ENCODE data around the gene HIVEP3.
"Not testable (repeated sequence)": the region's sequence is repeated elsewhere in the genome, so short reads cannot be mapped to it uniquely, and the experiment has no call there.

The HIVEP3 gene

GRCh38 chr1:41927118-41927517, 8.4 kb upstream of the HIVEP3 start:
- Histone ChIP-seq H3K27me3 (ENCODE audit: control insufficient read depth in 5 of 5, insufficient read depth in 4 of 5, low read length in 5 of 5) (no peaks in the 10 kb centered on the region), H3K4me3 (ENCODE audit: low read depth in 1 of 5, low read length in 5 of 5) (no peak overlapping the region), H3K36me3 (ENCODE audit: control insufficient read depth in 5 of 5, insufficient read depth in 5 of 5, low read length in 5 of 5) (no peaks in the 10 kb centered on the region), H3K4me1 (ENCODE audit: control insufficient read depth in 5 of 5, insufficient read depth in 5 of 5, low read length in 5 of 5) (peaks cover 0 to 9% (median 3%) of the 10 kb centered on the region in 5 donors), H3K9ac (ENCODE audit: low read length in 5 of 5) (no peak overlapping the region), H3K9me3 (ENCODE audit: control insufficient read depth in 5 of 5, low read length in 5 of 5) (peaks cover 0 to 6% (median 4%) of the 10 kb centered on the region in 5 donors), H3K27ac (ENCODE audit: low read depth, low read length) (no peak overlapping the region)

GRCh38 chr1:41925712-41926111, 7.0 kb upstream of the HIVEP3 start:
- no peaks in the 10 kb centered on the region for H3K36me3 ChIP-seq (ENCODE audit: control insufficient read depth in 5 of 5, insufficient read depth in 5 of 5, low read length in 5 of 5)
- peaks cover 0 to 6% (median 4%) of the 10 kb centered on the region in 5 donors for H3K9me3 ChIP-seq (ENCODE audit: control insufficient read depth in 5 of 5, low read length in 5 of 5)
- H3K27ac ChIP-seq (ENCODE audit: low read depth, low read length): no peak overlapping the region
- H3K27me3 ChIP-seq (ENCODE audit: control insufficient read depth in 5 of 5, insufficient read depth in 4 of 5, low read length in 5 of 5): no peaks in the 10 kb centered on the region
- H3K4me3 ChIP-seq (ENCODE audit: low read depth in 1 of 5, low read length in 5 of 5): no peak overlapping the region
- peaks cover 0 to 9% (median 3%) of the 10 kb centered on the region in 5 donors for H3K4me1 ChIP-seq (ENCODE audit: control insufficient read depth in 5 of 5, insufficient read depth in 5 of 5, low read length in 5 of 5)
- H3K9ac ChIP-seq (ENCODE audit: low read length in 5 of 5): no peak overlapping the region

GRCh38 chr1:41924911-41925310, 6.2 kb upstream of the HIVEP3 start:
- no peak overlapping the region for H3K4me3 ChIP-seq (ENCODE audit: low read depth in 1 of 5, low read length in 5 of 5)
- H3K9me3 ChIP-seq (ENCODE audit: control insufficient read depth in 5 of 5, low read length in 5 of 5): peaks cover 0 to 6% (median 4%) of the 10 kb centered on the region in 5 donors
- peaks cover 0 to 12% (median 7%) of the 10 kb centered on the region in 5 donors for H3K4me1 ChIP-seq (ENCODE audit: control insufficient read depth in 5 of 5, insufficient read depth in 5 of 5, low read length in 5 of 5)
- H3K36me3 ChIP-seq (ENCODE audit: control insufficient read depth in 5 of 5, insufficient read depth in 5 of 5, low read length in 5 of 5): no peaks in the 10 kb centered on the region
- H3K9ac ChIP-seq (ENCODE audit: low read length in 5 of 5): no peak overlapping the region
- H3K27me3 ChIP-seq (ENCODE audit: control insufficient read depth in 5 of 5, insufficient read depth in 4 of 5, low read length in 5 of 5): no peaks in the 10 kb centered on the region
- no peak overlapping the region for H3K27ac ChIP-seq (ENCODE audit: low read depth, low read length)

- H3K36me3 ChIP-seq (ENCODE audit: control insufficient read depth in 5 of 5, insufficient read depth in 5 of 5, low read length in 5 of 5); H3K9me3 ChIP-seq (ENCODE audit: control insufficient read depth in 5 of 5, low read length in 5 of 5); H3K4me3 ChIP-seq (ENCODE audit: low read depth in 1 of 5, low read length in 5 of 5); H3K27me3 ChIP-seq (ENCODE audit: control insufficient read depth in 5 of 5, insufficient read depth in 4 of 5, low read length in 5 of 5); H3K27ac ChIP-seq (ENCODE audit: low read depth, low read length); H3K9ac ChIP-seq (ENCODE audit: low read length in 5 of 5): not testable (repeated sequence)
- peaks cover 3 to 47% (median 43%) of the 10 kb centered on the region in 5 donors for H3K4me1 ChIP-seq (ENCODE audit: control insufficient read depth in 5 of 5, insufficient read depth in 5 of 5, low read length in 5 of 5)
Observed at GRCh38 chr1:41921271-41921670, 2.5 kb upstream of the HIVEP3 start.

- Histone ChIP-seq H3K9me3 (ENCODE audit: control insufficient read depth in 5 of 5, low read length in 5 of 5) (peaks cover 0 to 6% (median 4%) of the 10 kb centered on the region in 5 donors), H3K4me3 (ENCODE audit: low read depth in 1 of 5, low read length in 5 of 5) (no peak overlapping the region), H3K9ac (ENCODE audit: low read length in 5 of 5) (no peak overlapping the region), H3K27ac (ENCODE audit: low read depth, low read length) (no peak overlapping the region), H3K4me1 (ENCODE audit: control insufficient read depth in 5 of 5, insufficient read depth in 5 of 5, low read length in 5 of 5) (peaks cover 3 to 49% (median 47%) of the 10 kb centered on the region in 5 donors), H3K36me3 (ENCODE audit: control insufficient read depth in 5 of 5, insufficient read depth in 5 of 5, low read length in 5 of 5) (no peaks in the 10 kb centered on the region), H3K27me3 (ENCODE audit: control insufficient read depth in 5 of 5, insufficient read depth in 4 of 5, low read length in 5 of 5) (no peaks in the 10 kb centered on the region)
Observed at GRCh38 chr1:41920658-41921057, 1.9 kb upstream of the HIVEP3 start.

GRCh38 chr1:41919764-41920397, 1.2 kb upstream of the HIVEP3 start:
- peak overlapping the region in 4 of 5 donors; percentile 19 to 52 (median 39) for H3K4me3 ChIP-seq (ENCODE audit: low read depth in 1 of 5, low read length in 5 of 5)

GRCh38 chr1:41919131-41919530, 409 bp upstream of the HIVEP3 start:
- peak overlapping the region in 1 of 5 donors; percentile 69 for H3K9ac ChIP-seq (ENCODE audit: low read length in 5 of 5)
- H3K27me3 ChIP-seq (ENCODE audit: control insufficient read depth in 5 of 5, insufficient read depth in 4 of 5, low read length in 5 of 5): no peaks in the 10 kb centered on the region
- H3K36me3 ChIP-seq (ENCODE audit: control insufficient read depth in 5 of 5, insufficient read depth in 5 of 5, low read length in 5 of 5): no peaks in the 10 kb centered on the region
- H3K4me3 ChIP-seq (ENCODE audit: low read depth in 1 of 5, low read length in 5 of 5): peak overlapping the region in 1 of 5 donors; percentile 89
- no peak overlapping the region for H3K27ac ChIP-seq (ENCODE audit: low read depth, low read length)
- peaks cover 3 to 51% (median 48%) of the 10 kb centered on the region in 5 donors for H3K4me1 ChIP-seq (ENCODE audit: control insufficient read depth in 5 of 5, insufficient read depth in 5 of 5, low read length in 5 of 5)
- peaks cover 0 to 4% (median 3%) of the 10 kb centered on the region in 5 donors for H3K9me3 ChIP-seq (ENCODE audit: control insufficient read depth in 5 of 5, low read length in 5 of 5)

More at GRCh38 chr1:41919764-41920397, 1.2 kb upstream of the HIVEP3 start:
- Histone ChIP-seq H3K27ac (ENCODE audit: low read depth, low read length) (no peak overlapping the region), H3K36me3 (ENCODE audit: control insufficient read depth in 5 of 5, insufficient read depth in 5 of 5, low read length in 5 of 5) (no peaks in the 10 kb centered on the region), H3K9ac (ENCODE audit: low read length in 5 of 5) (no peak overlapping the region), H3K27me3 (ENCODE audit: control insufficient read depth in 5 of 5, insufficient read depth in 4 of 5, low read length in 5 of 5) (no peaks in the 10 kb centered on the region), H3K9me3 (ENCODE audit: control insufficient read depth in 5 of 5, low read length in 5 of 5) (peaks cover 0 to 6% (median 4%) of the 10 kb centered on the region in 5 donors), H3K4me1 (ENCODE audit: control insufficient read depth in 5 of 5, insufficient read depth in 5 of 5, low read length in 5 of 5) (peaks cover 3 to 51% (median 48%) of the 10 kb centered on the region in 5 donors)

- no peaks in the 10 kb centered on the region for H3K9me3 ChIP-seq (ENCODE audit: control insufficient read depth in 5 of 5, low read length in 5 of 5)
- H3K9ac ChIP-seq (ENCODE audit: low read length in 5 of 5): peak overlapping the region; percentile 30 to 69 (median 66)
- no peaks in the 10 kb centered on the region for H3K27me3 ChIP-seq (ENCODE audit: control insufficient read depth in 5 of 5, insufficient read depth in 4 of 5, low read length in 5 of 5)
- peak overlapping the region; percentile 9 for H3K27ac ChIP-seq (ENCODE audit: low read depth, low read length)
- peak overlapping the region; percentile 70 to 89 (median 76) for H3K4me3 ChIP-seq (ENCODE audit: low read depth in 1 of 5, low read length in 5 of 5)
- peaks cover 3 to 51% (median 48%) of the 10 kb centered on the region in 5 donors for H3K4me1 ChIP-seq (ENCODE audit: control insufficient read depth in 5 of 5, insufficient read depth in 5 of 5, low read length in 5 of 5)
- H3K36me3 ChIP-seq (ENCODE audit: control insufficient read depth in 5 of 5, insufficient read depth in 5 of 5, low read length in 5 of 5): no peaks in the 10 kb centered on the region
Observed at GRCh38 chr1:41917835-41918449, 780 bp downstream of the HIVEP3 start.

- H3K4me1 ChIP-seq (ENCODE audit: control insufficient read depth in 5 of 5, insufficient read depth in 5 of 5, low read length in 5 of 5): peaks cover 3 to 51% (median 48%) of the 10 kb centered on the region in 5 donors
- H3K27ac ChIP-seq (ENCODE audit: low read depth, low read length): no peak overlapping the region
- H3K36me3 ChIP-seq (ENCODE audit: control insufficient read depth in 5 of 5, insufficient read depth in 5 of 5, low read length in 5 of 5): no peaks in the 10 kb centered on the region
- peak overlapping the region; percentile 70 to 86 (median 75) for H3K4me3 ChIP-seq (ENCODE audit: low read depth in 1 of 5, low read length in 5 of 5)
- H3K9ac ChIP-seq (ENCODE audit: low read length in 5 of 5): peak overlapping the region in 3 of 5 donors; percentile 38 to 58 (median 43)
- no peaks in the 10 kb centered on the region for H3K9me3 ChIP-seq (ENCODE audit: control insufficient read depth in 5 of 5, low read length in 5 of 5)
- H3K27me3 ChIP-seq (ENCODE audit: control insufficient read depth in 5 of 5, insufficient read depth in 4 of 5, low read length in 5 of 5): no peaks in the 10 kb centered on the region
Observed at GRCh38 chr1:41917076-41917475, 1.6 kb downstream of the HIVEP3 start.

Measured in subcutaneous abdominal adipose tissue (tissue), 5 donors.